NB4 (cell line): ENCODE results near the gene ATP8B3.

Source experiments
- POLR2A ChIP-seq: IDR thresholded peaks from 2 replicates; pipeline ENCODE4 v1.6.1; 2011; ENCODE audit warnings: mild to moderate bottlenecking; ENCODE audit not compliant: insufficient read length; ENCODE audit errors: extremely low read depth
- TF ChIP-seq, protein P1 (sequence below): IDR thresholded peaks from one replicate; pipeline ENCODE4 v1.5.1; 2012; ENCODE audit warnings: low read depth, low read length
- TF ChIP-seq, protein P2 (sequence below): IDR thresholded peaks from 2 replicates; pipeline ENCODE4 v1.6.1; 2011; ENCODE audit warnings: low read depth, low read length

DNA sequence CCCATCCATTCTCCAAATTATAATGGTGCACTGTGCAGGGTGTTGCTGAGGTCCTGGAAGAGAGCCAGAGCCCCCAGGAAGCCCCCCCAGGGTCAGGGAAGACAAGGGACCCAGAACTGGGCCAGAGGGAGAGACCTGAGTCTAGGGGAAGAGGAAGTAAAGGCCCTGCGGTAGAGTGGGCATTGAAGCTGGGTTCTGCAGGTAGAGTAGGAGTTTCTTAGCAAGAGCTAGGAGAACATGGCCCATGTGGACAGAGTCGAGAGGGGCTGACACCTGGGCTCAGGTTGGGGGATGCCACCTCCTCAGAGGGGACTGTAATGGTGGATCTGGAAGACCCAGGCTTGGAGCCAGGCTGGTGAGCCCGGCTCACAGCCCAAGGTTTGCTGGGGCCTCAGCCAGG lies 75.8 kb downstream of the ATP8B3 start:
- TF ChIP-seq, protein P1, sequence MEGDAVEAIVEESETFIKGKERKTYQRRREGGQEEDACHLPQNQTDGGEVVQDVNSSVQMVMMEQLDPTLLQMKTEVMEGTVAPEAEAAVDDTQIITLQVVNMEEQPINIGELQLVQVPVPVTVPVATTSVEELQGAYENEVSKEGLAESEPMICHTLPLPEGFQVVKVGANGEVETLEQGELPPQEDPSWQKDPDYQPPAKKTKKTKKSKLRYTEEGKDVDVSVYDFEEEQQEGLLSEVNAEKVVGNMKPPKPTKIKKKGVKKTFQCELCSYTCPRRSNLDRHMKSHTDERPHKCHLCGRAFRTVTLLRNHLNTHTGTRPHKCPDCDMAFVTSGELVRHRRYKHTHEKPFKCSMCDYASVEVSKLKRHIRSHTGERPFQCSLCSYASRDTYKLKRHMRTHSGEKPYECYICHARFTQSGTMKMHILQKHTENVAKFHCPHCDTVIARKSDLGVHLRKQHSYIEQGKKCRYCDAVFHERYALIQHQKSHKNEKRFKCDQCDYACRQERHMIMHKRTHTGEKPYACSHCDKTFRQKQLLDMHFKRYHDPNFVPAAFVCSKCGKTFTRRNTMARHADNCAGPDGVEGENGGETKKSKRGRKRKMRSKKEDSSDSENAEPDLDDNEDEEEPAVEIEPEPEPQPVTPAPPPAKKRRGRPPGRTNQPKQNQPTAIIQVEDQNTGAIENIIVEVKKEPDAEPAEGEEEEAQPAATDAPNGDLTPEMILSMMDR, result no peak
- no peak for TF ChIP-seq POLR2A
- TF ChIP-seq, protein P2, sequence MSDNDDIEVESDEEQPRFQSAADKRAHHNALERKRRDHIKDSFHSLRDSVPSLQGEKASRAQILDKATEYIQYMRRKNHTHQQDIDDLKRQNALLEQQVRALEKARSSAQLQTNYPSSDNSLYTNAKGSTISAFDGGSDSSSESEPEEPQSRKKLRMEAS, result no peak
